HEK293 (cell line): ENCODE data around the gene KLF4.

Source experiments
- BCL11A ChIP-seq: fragments of 450-650 bp; formaldehyde crosslinking; IDR thresholded peaks from 2 replicates; pipeline ENCODE4 v1.5.1; 2016; ENCODE audit warnings: low read depth, missing biosample characterization, missing genetic modification characterization
- BCL11B ChIP-seq: fragments of 450-650 bp; formaldehyde crosslinking; IDR thresholded peaks from 2 replicates; pipeline ENCODE4 v1.5.1; 2016; ENCODE audit warnings: low read depth, missing biosample characterization, missing genetic modification characterization
- EGR2 ChIP-seq: fragments of 450-650 bp; formaldehyde crosslinking; IDR thresholded peaks from 2 replicates; pipeline ENCODE4 v1.5.1; 2016; ENCODE audit warnings: low read depth, missing biosample characterization, missing genetic modification characterization
- GLIS2 ChIP-seq: fragments of 450-650 bp; formaldehyde crosslinking; IDR thresholded peaks from 2 replicates; pipeline ENCODE4 v1.5.1; 2016; ENCODE audit warnings: missing biosample characterization, missing genetic modification characterization
- KLF16 ChIP-seq: fragments of 450-650 bp; formaldehyde crosslinking; IDR thresholded peaks from 2 replicates; pipeline ENCODE4 v1.5.1; 2017; ENCODE audit warnings: missing biosample characterization, missing genetic modification characterization
- KLF8 ChIP-seq: fragments of 450-650 bp; formaldehyde crosslinking; IDR thresholded peaks from 2 replicates; pipeline ENCODE4 v1.5.1; 2016; ENCODE audit warnings: missing biosample characterization, missing genetic modification characterization
- MZF1 ChIP-seq: fragments of 450-650 bp; formaldehyde crosslinking; IDR thresholded peaks from 2 replicates; pipeline ENCODE4 v1.5.1; 2017; ENCODE audit warnings: missing biosample characterization, missing genetic modification characterization, borderline replicate concordance
- PRDM1 ChIP-seq: fragments of 450-650 bp; formaldehyde crosslinking; IDR thresholded peaks from 2 replicates; pipeline ENCODE4; 2016; ENCODE audit warnings: missing biosample characterization, missing genetic modification characterization
- SP3 ChIP-seq: fragments of 450-650 bp; formaldehyde crosslinking; IDR thresholded peaks from 2 replicates; pipeline ENCODE4 v1.5.1; 2016; ENCODE audit warnings: missing biosample characterization, missing genetic modification characterization
- SP7 ChIP-seq: fragments of 450-650 bp; formaldehyde crosslinking; IDR thresholded peaks from 2 replicates; pipeline ENCODE4 v1.5.1; 2016; ENCODE audit warnings: missing biosample characterization, missing genetic modification characterization
- ZBTB20 ChIP-seq: fragments of 450-650 bp; formaldehyde crosslinking; IDR thresholded peaks from 2 replicates; pipeline ENCODE4 v1.5.1; 2016; ENCODE audit warnings: missing biosample characterization, missing genetic modification characterization
- ZBTB21 ChIP-seq: fragments of 450-650 bp; formaldehyde crosslinking; IDR thresholded peaks from 2 replicates; pipeline ENCODE4 v1.5.1; 2017; ENCODE audit warnings: missing biosample characterization, missing genetic modification characterization
- ZBTB48 ChIP-seq: fragments of 450-650 bp; formaldehyde crosslinking; IDR thresholded peaks from 2 replicates; pipeline ENCODE4 v1.5.1; 2016; ENCODE audit warnings: missing biosample characterization, missing genetic modification characterization
- ZFP3 ChIP-seq: fragments of 450-650 bp; formaldehyde crosslinking; IDR thresholded peaks from 2 replicates; pipeline ENCODE4 v1.5.1; 2016; ENCODE audit warnings: low read depth, missing biosample characterization, missing genetic modification characterization
- ZFP37 ChIP-seq: fragments of 450-650 bp; formaldehyde crosslinking; IDR thresholded peaks from 2 replicates; pipeline ENCODE4 v1.5.1; 2016; ENCODE audit warnings: missing biosample characterization, missing genetic modification characterization
- ZFP69B ChIP-seq: fragments of 450-650 bp; formaldehyde crosslinking; IDR thresholded peaks from 2 replicates; pipeline ENCODE4 v1.5.1; 2016; ENCODE audit warnings: missing biosample characterization, missing genetic modification characterization
- ZNF133 ChIP-seq: fragments of 450-650 bp; formaldehyde crosslinking; IDR thresholded peaks from 2 replicates; pipeline ENCODE4 v1.5.1; 2016; ENCODE audit warnings: missing biosample characterization, missing genetic modification characterization
- ZNF324 ChIP-seq: fragments of 450-650 bp; formaldehyde crosslinking; IDR thresholded peaks from 2 replicates; pipeline ENCODE4 v1.5.1; 2016; ENCODE audit warnings: missing biosample characterization, missing genetic modification characterization
- ZNF335 ChIP-seq: fragments of 450-650 bp; formaldehyde crosslinking; conservative IDR thresholded peaks from 2 replicates; pipeline ENCODE4 v1.5.1; 2016; ENCODE audit warnings: missing biosample characterization, missing genetic modification characterization
- ZNF366 ChIP-seq: fragments of 450-650 bp; formaldehyde crosslinking; conservative IDR thresholded peaks from 2 replicates; pipeline ENCODE4 v1.5.1; 2016; ENCODE audit warnings: missing biosample characterization, missing genetic modification characterization
- ZNF391 ChIP-seq: fragments of 450-650 bp; formaldehyde crosslinking; IDR thresholded peaks from 2 replicates; pipeline ENCODE4 v1.5.1; 2016; ENCODE audit warnings: low read depth, missing biosample characterization, missing genetic modification characterization, borderline replicate concordance
- ZNF433 ChIP-seq: fragments of 450-650 bp; formaldehyde crosslinking; IDR thresholded peaks from 2 replicates; pipeline ENCODE4 v1.5.1; 2016; ENCODE audit warnings: missing biosample characterization, missing genetic modification characterization, low read depth
- ZNF585B ChIP-seq: fragments of 450-650 bp; formaldehyde crosslinking; IDR thresholded peaks from 2 replicates; pipeline ENCODE4 v1.5.1; 2016; ENCODE audit warnings: missing biosample characterization, missing genetic modification characterization
- ZNF600 ChIP-seq: fragments of 450-650 bp; formaldehyde crosslinking; IDR thresholded peaks from 2 replicates; pipeline ENCODE4 v1.5.1; 2016; ENCODE audit warnings: missing biosample characterization, missing genetic modification characterization
- ZNF677 ChIP-seq: fragments of 450-650 bp; IDR thresholded peaks from 2 replicates; pipeline ENCODE4 v1.5.0; 2018; ENCODE audit warnings: missing biosample characterization, mild to moderate bottlenecking, missing genetic modification characterization, moderate library complexity
- ZNF747 ChIP-seq: fragments of 450-650 bp; formaldehyde crosslinking; IDR thresholded peaks from 2 replicates; pipeline ENCODE4 v1.5.1; 2016; ENCODE audit warnings: missing biosample characterization, missing genetic modification characterization
- ZNF777 ChIP-seq: fragments of 450-650 bp; formaldehyde crosslinking; IDR thresholded peaks from 2 replicates; pipeline ENCODE4 v1.5.1; 2017; ENCODE audit warnings: missing biosample characterization, missing genetic modification characterization, borderline replicate concordance
- ZNF843 ChIP-seq: fragments of 450-650 bp; formaldehyde crosslinking; IDR thresholded peaks from 2 replicates; pipeline ENCODE4 v1.5.1; 2016; ENCODE audit warnings: missing biosample characterization, missing genetic modification characterization
- ZXDB ChIP-seq: fragments of 450-650 bp; formaldehyde crosslinking; IDR thresholded peaks from 2 replicates; pipeline ENCODE4 v1.5.1; 2016; ENCODE audit warnings: missing biosample characterization, missing genetic modification characterization
- TF ChIP-seq, protein P1 (sequence below): fragments of 450-650 bp; formaldehyde crosslinking; IDR thresholded peaks from 2 replicates; pipeline ENCODE4 v1.5.1; 2016; ENCODE audit warnings: missing biosample characterization, missing genetic modification characterization
- TF ChIP-seq, protein P2 (sequence below): fragments of 450-650 bp; formaldehyde crosslinking; IDR thresholded peaks from 2 replicates; pipeline ENCODE4 v1.5.1; 2017; ENCODE audit warnings: missing biosample characterization, missing genetic modification characterization
- TF ChIP-seq, protein P3 (sequence below): fragments of 450-650 bp; formaldehyde crosslinking; IDR thresholded peaks from 2 replicates; pipeline ENCODE4 v1.5.1; 2016; ENCODE audit warnings: missing biosample characterization, missing genetic modification characterization
- TF ChIP-seq, protein P4 (sequence below): fragments of 450-650 bp; formaldehyde crosslinking; IDR thresholded peaks from 2 replicates; pipeline ENCODE4 v1.5.1; 2016; ENCODE audit warnings: missing biosample characterization, missing genetic modification characterization
- TF ChIP-seq, protein P5 (sequence below): fragments of 450-650 bp; formaldehyde crosslinking; IDR thresholded peaks from 2 replicates; pipeline ENCODE4 v1.5.1; 2016; ENCODE audit warnings: missing biosample characterization, missing genetic modification characterization

KLF4 gene

DNA sequence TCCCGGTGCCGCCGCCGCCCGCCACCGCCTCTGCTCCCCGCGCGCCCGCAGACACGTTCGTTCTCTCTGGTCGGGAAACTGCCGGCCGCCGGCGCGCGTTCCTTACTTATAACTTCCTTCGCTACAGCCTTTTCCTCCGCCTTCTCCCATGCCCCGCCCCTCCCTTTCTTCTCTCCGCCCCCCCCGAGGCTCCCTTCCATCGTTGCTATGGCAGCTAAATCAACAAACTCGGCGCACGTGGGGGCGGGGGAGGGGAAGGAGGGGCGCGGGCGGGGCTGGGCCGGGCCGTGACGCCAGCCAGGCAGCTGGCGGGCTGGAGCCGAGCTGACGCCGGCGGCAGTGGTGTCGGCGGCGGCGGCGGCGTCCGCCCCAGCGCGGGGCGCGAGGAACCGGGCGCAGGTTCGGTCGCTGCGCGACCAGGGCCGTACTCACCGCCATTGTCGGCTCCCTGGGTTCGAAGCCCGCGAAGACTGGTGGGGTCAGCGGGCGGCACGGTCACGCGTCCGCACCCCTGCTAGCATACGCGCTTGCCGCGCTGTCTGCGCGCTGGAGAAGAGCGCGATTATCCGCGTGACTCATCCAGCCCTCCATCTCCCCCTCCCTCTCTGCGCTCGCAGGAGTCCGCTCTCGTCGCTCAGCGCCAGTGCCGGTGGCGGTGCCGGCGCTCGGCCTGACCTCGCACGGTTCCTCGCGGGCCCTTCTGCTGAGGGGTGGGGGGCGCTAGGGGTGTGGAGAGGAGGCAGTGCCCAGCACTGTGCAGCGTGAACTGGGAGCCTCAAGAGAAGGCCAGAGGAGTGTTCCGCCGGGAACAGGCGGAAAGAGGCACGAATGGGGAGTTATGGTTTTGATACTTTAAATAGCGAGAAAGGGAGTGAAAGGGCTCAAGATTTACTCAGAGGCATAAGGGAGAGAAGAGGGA, at the start of gene KLF4 (continued):
- TF ChIP-seq ZNF433 (tag by site-specific recombination) (no peak), ZBTB48 (tag by site-specific recombination) (peak; percentile 18; the same call in 1 of the 2 replicates), ZFP3 (no peak), EGR2 (no peak), ZNF777 (tag by site-specific recombination) (0 out of 2 replicates have a peak, but pooled peaks have one; percentile 13), SP7 (tag by site-specific recombination) (peak; percentile 77), SP3 (tag by site-specific recombination) (0 out of 2 replicates have a peak, but pooled peaks have one; percentile 13), ZNF324 (tag by site-specific recombination) (peak; percentile 49; the same call in 1 of the 2 replicates), ZNF677 (tag by site-specific recombination) (no peak), ZFP37 (peak; percentile 62; the same call in 1 of the 2 replicates), KLF16 (0 out of 2 replicates have a peak, but pooled peaks have one; percentile 66), ZNF585B (tag by site-specific recombination) (no peak), ZNF366 (tag by site-specific recombination) (peak; percentile 78), ZNF391 (tag by site-specific recombination) (no peak), MZF1 (tag by site-specific recombination) (no peak), ZNF335 (tag by site-specific recombination) (peak; percentile 85), ZFP69B (tag by site-specific recombination) (0 out of 2 replicates have a peak, but pooled peaks have one; percentile 31), ZBTB20 (peak; percentile 20; the same call in 1 of the 2 replicates), ZNF843 (tag by site-specific recombination) (0 out of 2 replicates have a peak, but pooled peaks have one; percentile 45), ZNF133 (tag by site-specific recombination) (no peak), ZXDB (peak; percentile 30), BCL11A (tag by site-specific recombination) (no peak), ZNF600 (tag by site-specific recombination) (peak; percentile 32; the same call in 1 of the 2 replicates), ZNF747 (tag by site-specific recombination) (no peak), BCL11B (tag by site-specific recombination) (no peak), GLIS2 (tag by site-specific recombination) (peak; percentile 67), KLF8 (tag by site-specific recombination) (peak; percentile 47), ZBTB21 (tag by site-specific recombination) (no peak), PRDM1 (tag by site-specific recombination) (peak; percentile 78)
- TF ChIP-seq, protein P1, sequence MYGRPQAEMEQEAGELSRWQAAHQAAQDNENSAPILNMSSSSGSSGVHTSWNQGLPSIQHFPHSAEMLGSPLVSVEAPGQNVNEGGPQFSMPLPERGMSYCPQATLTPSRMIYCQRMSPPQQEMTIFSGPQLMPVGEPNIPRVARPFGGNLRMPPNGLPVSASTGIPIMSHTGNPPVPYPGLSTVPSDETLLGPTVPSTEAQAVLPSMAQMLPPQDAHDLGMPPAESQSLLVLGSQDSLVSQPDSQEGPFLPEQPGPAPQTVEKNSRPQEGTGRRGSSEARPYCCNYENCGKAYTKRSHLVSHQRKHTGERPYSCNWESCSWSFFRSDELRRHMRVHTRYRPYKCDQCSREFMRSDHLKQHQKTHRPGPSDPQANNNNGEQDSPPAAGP (tag by site-specific recombination): peak; percentile 56; the same call in 1 of the 2 replicates
- TF ChIP-seq, protein P2, sequence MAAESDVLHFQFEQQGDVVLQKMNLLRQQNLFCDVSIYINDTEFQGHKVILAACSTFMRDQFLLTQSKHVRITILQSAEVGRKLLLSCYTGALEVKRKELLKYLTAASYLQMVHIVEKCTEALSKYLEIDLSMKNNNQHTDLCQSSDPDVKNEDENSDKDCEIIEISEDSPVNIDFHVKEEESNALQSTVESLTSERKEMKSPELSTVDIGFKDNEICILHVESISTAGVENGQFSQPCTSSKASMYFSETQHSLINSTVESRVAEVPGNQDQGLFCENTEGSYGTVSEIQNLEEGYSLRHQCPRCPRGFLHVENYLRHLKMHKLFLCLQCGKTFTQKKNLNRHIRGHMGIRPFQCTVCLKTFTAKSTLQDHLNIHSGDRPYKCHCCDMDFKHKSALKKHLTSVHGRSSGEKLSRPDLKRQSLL (tag by site-specific recombination): peak; percentile 52
- TF ChIP-seq, protein P3, sequence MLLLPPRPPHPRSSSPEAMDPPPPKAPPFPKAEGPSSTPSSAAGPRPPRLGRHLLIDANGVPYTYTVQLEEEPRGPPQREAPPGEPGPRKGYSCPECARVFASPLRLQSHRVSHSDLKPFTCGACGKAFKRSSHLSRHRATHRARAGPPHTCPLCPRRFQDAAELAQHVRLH (tag by site-specific recombination): no peak
- TF ChIP-seq, protein P4, sequence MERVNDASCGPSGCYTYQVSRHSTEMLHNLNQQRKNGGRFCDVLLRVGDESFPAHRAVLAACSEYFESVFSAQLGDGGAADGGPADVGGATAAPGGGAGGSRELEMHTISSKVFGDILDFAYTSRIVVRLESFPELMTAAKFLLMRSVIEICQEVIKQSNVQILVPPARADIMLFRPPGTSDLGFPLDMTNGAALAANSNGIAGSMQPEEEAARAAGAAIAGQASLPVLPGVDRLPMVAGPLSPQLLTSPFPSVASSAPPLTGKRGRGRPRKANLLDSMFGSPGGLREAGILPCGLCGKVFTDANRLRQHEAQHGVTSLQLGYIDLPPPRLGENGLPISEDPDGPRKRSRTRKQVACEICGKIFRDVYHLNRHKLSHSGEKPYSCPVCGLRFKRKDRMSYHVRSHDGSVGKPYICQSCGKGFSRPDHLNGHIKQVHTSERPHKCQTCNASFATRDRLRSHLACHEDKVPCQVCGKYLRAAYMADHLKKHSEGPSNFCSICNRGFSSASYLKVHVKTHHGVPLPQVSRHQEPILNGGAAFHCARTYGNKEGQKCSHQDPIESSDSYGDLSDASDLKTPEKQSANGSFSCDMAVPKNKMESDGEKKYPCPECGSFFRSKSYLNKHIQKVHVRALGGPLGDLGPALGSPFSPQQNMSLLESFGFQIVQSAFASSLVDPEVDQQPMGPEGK (tag by site-specific recombination): peak; percentile 80
- TF ChIP-seq, protein P5, sequence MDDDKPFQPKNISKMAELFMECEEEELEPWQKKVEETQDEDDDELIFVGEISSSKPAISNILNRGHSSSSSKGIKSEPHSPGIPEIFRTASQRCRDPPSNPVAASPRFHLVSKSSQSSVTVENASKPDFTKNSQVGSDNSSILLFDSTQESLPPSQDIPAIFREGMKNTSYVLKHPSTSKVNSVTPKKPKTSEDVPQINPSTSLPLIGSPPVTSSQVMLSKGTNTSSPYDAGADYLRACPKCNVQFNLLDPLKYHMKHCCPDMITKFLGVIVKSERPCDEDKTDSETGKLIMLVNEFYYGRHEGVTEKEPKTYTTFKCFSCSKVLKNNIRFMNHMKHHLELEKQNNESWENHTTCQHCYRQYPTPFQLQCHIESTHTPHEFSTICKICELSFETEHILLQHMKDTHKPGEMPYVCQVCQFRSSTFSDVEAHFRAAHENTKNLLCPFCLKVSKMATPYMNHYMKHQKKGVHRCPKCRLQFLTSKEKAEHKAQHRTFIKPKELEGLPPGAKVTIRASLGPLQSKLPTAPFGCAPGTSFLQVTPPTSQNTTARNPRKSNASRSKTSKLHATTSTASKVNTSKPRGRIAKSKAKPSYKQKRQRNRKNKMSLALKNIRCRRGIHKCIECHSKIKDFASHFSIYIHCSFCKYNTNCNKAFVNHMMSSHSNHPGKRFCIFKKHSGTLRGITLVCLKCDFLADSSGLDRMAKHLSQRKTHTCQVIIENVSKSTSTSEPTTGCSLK: no peak
